ENCODE measurements around the gene PDPN. TPM values are rescaled to one million over a fixed set of nuclear protein-coding genes. Genes with fewer than 3 reads are reported as not detected.
"Not testable (repeated sequence)": the region's sequence is repeated elsewhere in the genome, so short reads cannot be mapped to it uniquely, and the experiment has no call there.

PDPN gene
- total RNA-seq, 1 donor from 2014 or later = 59.2 TPM

DNA sequence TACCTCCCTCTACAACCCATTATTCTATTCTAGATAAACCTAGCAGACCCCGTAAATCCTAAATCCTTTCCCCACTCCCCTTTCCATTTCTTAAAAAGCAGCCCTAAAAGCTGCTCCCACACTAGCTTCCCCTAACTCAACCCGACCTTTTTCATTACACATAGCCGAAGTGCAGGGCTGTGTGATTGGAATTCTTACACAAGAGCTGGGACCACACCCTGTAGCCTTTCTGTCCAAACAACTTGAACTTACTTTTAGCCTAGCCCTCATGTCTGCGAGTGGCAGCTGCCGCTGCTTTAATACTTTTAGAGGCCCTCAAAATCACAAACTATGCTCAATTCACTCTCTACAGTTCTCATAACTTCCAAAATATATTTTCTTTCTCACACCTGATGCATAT, 19.6 kb upstream of the PDPN start:
- no peak for FAIRE-seq
- TF ChIP-seq EZH2 (IDR thresholded peaks at IDR 0.05; ENCODE audit: insufficient read depth, low read length) = no peak
- TF ChIP-seq, protein P1, sequence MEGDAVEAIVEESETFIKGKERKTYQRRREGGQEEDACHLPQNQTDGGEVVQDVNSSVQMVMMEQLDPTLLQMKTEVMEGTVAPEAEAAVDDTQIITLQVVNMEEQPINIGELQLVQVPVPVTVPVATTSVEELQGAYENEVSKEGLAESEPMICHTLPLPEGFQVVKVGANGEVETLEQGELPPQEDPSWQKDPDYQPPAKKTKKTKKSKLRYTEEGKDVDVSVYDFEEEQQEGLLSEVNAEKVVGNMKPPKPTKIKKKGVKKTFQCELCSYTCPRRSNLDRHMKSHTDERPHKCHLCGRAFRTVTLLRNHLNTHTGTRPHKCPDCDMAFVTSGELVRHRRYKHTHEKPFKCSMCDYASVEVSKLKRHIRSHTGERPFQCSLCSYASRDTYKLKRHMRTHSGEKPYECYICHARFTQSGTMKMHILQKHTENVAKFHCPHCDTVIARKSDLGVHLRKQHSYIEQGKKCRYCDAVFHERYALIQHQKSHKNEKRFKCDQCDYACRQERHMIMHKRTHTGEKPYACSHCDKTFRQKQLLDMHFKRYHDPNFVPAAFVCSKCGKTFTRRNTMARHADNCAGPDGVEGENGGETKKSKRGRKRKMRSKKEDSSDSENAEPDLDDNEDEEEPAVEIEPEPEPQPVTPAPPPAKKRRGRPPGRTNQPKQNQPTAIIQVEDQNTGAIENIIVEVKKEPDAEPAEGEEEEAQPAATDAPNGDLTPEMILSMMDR (IDR thresholded peaks at IDR 0.05; ENCODE audit: insufficient read depth, low read depth, low read length) = no peak
- H4K20me1 ChIP-seq (ENCODE audit: insufficient read depth, low read length) = no peaks in the 10 kb centered on the region
- H3K36me3 Mint-ChIP-seq (ENCODE audit: low read depth, unreplicated experiment) = no peaks in the 10 kb centered on the region
- H3K9ac ChIP-seq (ENCODE audit: low read length) = no peak overlapping the region
- H3K4me1 Mint-ChIP-seq (ENCODE audit: low read depth, unreplicated experiment) = no peaks in the 10 kb centered on the region
- peaks cover 2% of the 10 kb centered on the region for H3K9me3 Mint-ChIP-seq (ENCODE audit: unreplicated experiment)
- no peaks in the 10 kb centered on the region for H3K4me1 ChIP-seq (ENCODE audit: insufficient read depth, low read length)
- H3K4me2 ChIP-seq (ENCODE audit: low read length) = no peak overlapping the region
- H3K9me3 ChIP-seq (ENCODE audit: insufficient read depth, low read depth, low read length) = no peaks in the 10 kb centered on the region
- no peaks in the 10 kb centered on the region for H3K79me2 ChIP-seq (ENCODE audit: insufficient read depth, low read length)
- no peak for DNase-seq (ENCODE audit: low read depth)
- H2AFZ ChIP-seq (ENCODE audit: low read depth, low read length) = no peak overlapping the region
- no peaks in the 10 kb centered on the region for H3K27me3 ChIP-seq (ENCODE audit: insufficient read depth, low read length)
- no peak overlapping the region for H3K27ac Mint-ChIP-seq (ENCODE audit: unreplicated experiment)
- H3K27ac ChIP-seq (ENCODE audit: low read depth, low read length) = no peak overlapping the region
- no peak overlapping the region for H3K4me3 ChIP-seq (ENCODE audit: insufficient read depth, low read depth, low read length)
- H3K36me3 ChIP-seq (ENCODE audit: insufficient read depth, low read length) = no peaks in the 10 kb centered on the region
- no peak overlapping the region for H3K4me3 Mint-ChIP-seq (ENCODE audit: unreplicated experiment)
- H3K27me3 Mint-ChIP-seq (ENCODE audit: low read depth, unreplicated experiment) = peaks cover 21% of the 10 kb centered on the region

DNA sequence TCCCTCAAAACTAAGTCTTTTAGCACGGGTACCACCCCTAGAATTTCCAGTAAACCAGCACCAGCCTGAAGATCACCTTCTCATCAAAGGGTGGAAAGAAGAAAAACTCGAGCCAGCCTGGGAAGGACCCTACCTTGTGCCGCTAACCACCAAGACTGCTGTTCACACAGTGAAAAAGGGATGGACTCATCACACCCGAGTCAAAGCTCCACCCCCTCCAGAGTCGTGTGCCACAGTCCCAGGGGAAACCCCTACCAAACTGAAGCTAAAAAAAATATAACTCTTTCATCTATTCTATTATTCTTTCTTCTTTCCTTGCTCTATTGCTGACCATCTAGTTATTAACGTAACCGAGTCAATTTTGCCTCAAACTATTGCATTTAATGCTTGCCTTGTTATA, 13.2 kb upstream of the PDPN start:
- H3K27ac ChIP-seq (ENCODE audit: low read depth, low read length); H3K36me3 ChIP-seq (ENCODE audit: insufficient read depth, low read length); H3K4me1 ChIP-seq (ENCODE audit: insufficient read depth, low read length); H3K36me3 Mint-ChIP-seq (ENCODE audit: low read depth, unreplicated experiment); FAIRE-seq; H3K27me3 ChIP-seq (ENCODE audit: insufficient read depth, low read length); H3K9me3 Mint-ChIP-seq (ENCODE audit: unreplicated experiment); H2AFZ ChIP-seq (ENCODE audit: low read depth, low read length); H3K27ac Mint-ChIP-seq (ENCODE audit: unreplicated experiment); H3K9me3 ChIP-seq (ENCODE audit: insufficient read depth, low read depth, low read length); DNase-seq (ENCODE audit: low read depth); H3K4me2 ChIP-seq (ENCODE audit: low read length); H4K20me1 ChIP-seq (ENCODE audit: insufficient read depth, low read length); H3K4me3 Mint-ChIP-seq (ENCODE audit: unreplicated experiment); H3K27me3 Mint-ChIP-seq (ENCODE audit: low read depth, unreplicated experiment); H3K79me2 ChIP-seq (ENCODE audit: insufficient read depth, low read length); H3K9ac ChIP-seq (ENCODE audit: low read length); H3K4me3 ChIP-seq (ENCODE audit: insufficient read depth, low read depth, low read length); H3K4me1 Mint-ChIP-seq (ENCODE audit: low read depth, unreplicated experiment): not testable (repeated sequence)

DNA sequence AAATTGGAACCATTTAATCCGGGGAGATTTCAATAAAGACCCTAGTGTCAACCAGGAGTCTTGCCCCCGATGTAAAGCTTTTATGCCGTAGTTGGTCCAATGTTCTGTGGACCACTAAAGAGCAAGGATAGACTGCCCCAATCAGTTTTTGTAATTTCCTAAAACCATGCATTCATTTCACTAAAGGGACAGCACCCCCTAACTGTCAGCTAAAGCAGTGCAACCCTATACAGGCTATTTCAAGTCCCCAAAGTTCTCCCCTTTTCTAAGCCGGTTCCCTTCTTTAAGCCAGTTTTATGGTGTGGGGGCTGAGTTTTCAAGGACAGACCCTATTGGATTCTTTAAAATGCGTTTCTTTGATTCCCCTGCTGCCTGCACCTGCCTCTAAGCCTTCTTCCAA, 12.7 kb upstream of the PDPN start:
- no peak overlapping the region for H3K27ac ChIP-seq (ENCODE audit: low read depth, low read length)
- no peak overlapping the region for H3K4me3 ChIP-seq (ENCODE audit: insufficient read depth, low read depth, low read length)
- no peaks in the 10 kb centered on the region for H3K79me2 ChIP-seq (ENCODE audit: insufficient read depth, low read length)
- FAIRE-seq (no peak), DNase-seq (ENCODE audit: low read depth) (no peak)
- H3K4me2 ChIP-seq (ENCODE audit: low read length) = no peak overlapping the region
- H3K9ac ChIP-seq (ENCODE audit: low read length) = no peak overlapping the region
- no peaks in the 10 kb centered on the region for H4K20me1 ChIP-seq (ENCODE audit: insufficient read depth, low read length)
- no peak overlapping the region for H3K27ac Mint-ChIP-seq (ENCODE audit: unreplicated experiment)
- H3K27me3 ChIP-seq (ENCODE audit: insufficient read depth, low read length) = no peaks in the 10 kb centered on the region
- no peak overlapping the region for H3K4me3 Mint-ChIP-seq (ENCODE audit: unreplicated experiment)
- H2AFZ ChIP-seq (ENCODE audit: low read depth, low read length) = no peak overlapping the region
- TF ChIP-seq EZH2 (IDR thresholded peaks at IDR 0.05; ENCODE audit: insufficient read depth, low read length) = no peak
- TF ChIP-seq, protein P1 (IDR thresholded peaks at IDR 0.05; ENCODE audit: insufficient read depth, low read depth, low read length) = no peak
- no peaks in the 10 kb centered on the region for H3K36me3 ChIP-seq (ENCODE audit: insufficient read depth, low read length)
- peaks cover 6% of the 10 kb centered on the region for H3K27me3 Mint-ChIP-seq (ENCODE audit: low read depth, unreplicated experiment)
- H3K9me3 ChIP-seq (ENCODE audit: insufficient read depth, low read depth, low read length) = no peaks in the 10 kb centered on the region
- no peaks in the 10 kb centered on the region for H3K4me1 Mint-ChIP-seq (ENCODE audit: low read depth, unreplicated experiment)
- no peaks in the 10 kb centered on the region for H3K4me1 ChIP-seq (ENCODE audit: insufficient read depth, low read length)
- no peaks in the 10 kb centered on the region for H3K9me3 Mint-ChIP-seq (ENCODE audit: unreplicated experiment)
- H3K36me3 Mint-ChIP-seq (ENCODE audit: low read depth, unreplicated experiment) = no peaks in the 10 kb centered on the region
